ENCODE measurements around the gene CA5A. TPM values are rescaled to one million over a fixed set of nuclear protein-coding genes. Genes with fewer than 3 reads are reported as not detected.

The CA5A gene
- total and polyA plus RNA-seq, 9 of the 15 experiments (the other 6 are each of a cell fraction or from before 2014, with no cell fraction given) = not detected

DNA sequence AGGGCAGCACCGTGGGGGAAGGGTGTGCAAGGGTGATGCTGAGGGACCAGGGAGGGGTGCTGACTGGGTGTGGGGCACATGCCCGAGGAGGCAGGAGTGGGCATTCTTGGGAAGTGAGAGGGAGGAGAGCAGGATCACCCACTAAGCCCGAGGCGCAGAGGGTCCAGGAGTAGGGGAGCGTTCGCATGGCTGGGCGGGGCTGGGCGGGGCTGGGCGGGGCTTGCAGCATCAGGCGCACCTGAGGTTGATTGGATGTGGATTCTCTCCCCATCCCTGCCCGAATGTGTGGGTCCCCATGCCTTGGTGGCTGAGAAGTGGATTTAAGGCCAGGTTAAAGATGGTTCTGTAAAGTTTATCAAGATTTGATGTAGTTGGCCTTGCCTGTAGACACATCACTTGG is 29.1 kb upstream of the CA5A start:
- 36% methylated on average over 7 of the region's 11 CpGs for WGBS (ENCODE audit: insufficient coverage, low coverage, missing lambda C conversion rate)
- no peak for FAIRE-seq
- H4K20me1 ChIP-seq (replicated peaks; ENCODE audit: control insufficient read depth, insufficient read depth, low read length) = peaks cover 10% of the 10 kb centered on the region; the same call in 1 of the 2 replicates

More for the DNA sequence above, 29.1 kb upstream of the CA5A start:
- DNase-seq (ENCODE audit: extremely low read depth in 1 of 4, low spot score in 3 of 4) (peak in 1 of 4 experiments; percentile 22), ATAC-seq (no peak)
- BruUV-seq (replicated peaks) = no TSS peak
- H3K4me2 ChIP-seq (ENCODE audit: insufficient read depth, low read length) = no peak overlapping the region
- TF ChIP-seq PTTG1 (tag; IDR thresholded peaks at IDR 0.05; ENCODE audit: low read depth) (no peak), GATA2 (CRISPR knock-in tag; IDR thresholded peaks at IDR 0.05) (no peak), SIRT6 (IDR thresholded peaks at IDR 0.05; ENCODE audit: low read depth, low read length) (no peak), ZKSCAN1 (IDR thresholded peaks at IDR 0.05; ENCODE audit: low read depth, low read length) (no peak), GABPA (tag; conservative IDR thresholded peaks at IDR 0.05; ENCODE audit: low read depth) (no peak), ATF1 (CRISPR knock-in tag; IDR thresholded peaks at IDR 0.05) (no peak), ATF1 (tag; IDR thresholded peaks at IDR 0.05) (no peak), ZBTB7A (IDR thresholded peaks at IDR 0.05; ENCODE audit: borderline replicate concordance, control insufficient read depth, low read depth, low read length) (no peak)
- TF ChIP-seq, protein P1, sequence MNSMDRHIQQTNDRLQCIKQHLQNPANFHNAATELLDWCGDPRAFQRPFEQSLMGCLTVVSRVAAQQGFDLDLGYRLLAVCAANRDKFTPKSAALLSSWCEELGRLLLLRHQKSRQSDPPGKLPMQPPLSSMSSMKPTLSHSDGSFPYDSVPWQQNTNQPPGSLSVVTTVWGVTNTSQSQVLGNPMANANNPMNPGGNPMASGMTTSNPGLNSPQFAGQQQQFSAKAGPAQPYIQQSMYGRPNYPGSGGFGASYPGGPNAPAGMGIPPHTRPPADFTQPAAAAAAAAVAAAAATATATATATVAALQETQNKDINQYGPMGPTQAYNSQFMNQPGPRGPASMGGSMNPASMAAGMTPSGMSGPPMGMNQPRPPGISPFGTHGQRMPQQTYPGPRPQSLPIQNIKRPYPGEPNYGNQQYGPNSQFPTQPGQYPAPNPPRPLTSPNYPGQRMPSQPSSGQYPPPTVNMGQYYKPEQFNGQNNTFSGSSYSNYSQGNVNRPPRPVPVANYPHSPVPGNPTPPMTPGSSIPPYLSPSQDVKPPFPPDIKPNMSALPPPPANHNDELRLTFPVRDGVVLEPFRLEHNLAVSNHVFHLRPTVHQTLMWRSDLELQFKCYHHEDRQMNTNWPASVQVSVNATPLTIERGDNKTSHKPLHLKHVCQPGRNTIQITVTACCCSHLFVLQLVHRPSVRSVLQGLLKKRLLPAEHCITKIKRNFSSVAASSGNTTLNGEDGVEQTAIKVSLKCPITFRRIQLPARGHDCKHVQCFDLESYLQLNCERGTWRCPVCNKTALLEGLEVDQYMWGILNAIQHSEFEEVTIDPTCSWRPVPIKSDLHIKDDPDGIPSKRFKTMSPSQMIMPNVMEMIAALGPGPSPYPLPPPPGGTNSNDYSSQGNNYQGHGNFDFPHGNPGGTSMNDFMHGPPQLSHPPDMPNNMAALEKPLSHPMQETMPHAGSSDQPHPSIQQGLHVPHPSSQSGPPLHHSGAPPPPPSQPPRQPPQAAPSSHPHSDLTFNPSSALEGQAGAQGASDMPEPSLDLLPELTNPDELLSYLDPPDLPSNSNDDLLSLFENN (IDR thresholded peaks at IDR 0.05; ENCODE audit: low read depth in 2 of 2, low read length in 2 of 2) = no peak
- in situ Hi-C loops (cut with MboI) = no loop called here
- no peak overlapping the region for H3K4me3 ChIP-seq
- no peaks in the 10 kb centered on the region for H3K9me3 ChIP-seq (replicated peaks; ENCODE audit: control insufficient read depth, insufficient read depth, low read depth, low read length)
- no peaks in the 10 kb centered on the region for H3K9me1 ChIP-seq (ENCODE audit: control insufficient read depth, insufficient read depth, low read length)
- H3K79me2 ChIP-seq (ENCODE audit: control insufficient read depth, insufficient read depth, low read length) = peaks cover 44% of the 10 kb centered on the region
- no peak overlapping the region for H3K27ac ChIP-seq (ENCODE audit: extremely low read depth, low read depth, low read length)
- intact Hi-C loops (cut with micrococcal nuclease) = no loop called here
- no peak overlapping the region for H3K9ac ChIP-seq (ENCODE audit: insufficient read depth in 1 of 2, low read depth in 2 of 2, low read length in 2 of 2)
- H3K36me3 ChIP-seq (ENCODE audit: control insufficient read depth, insufficient read depth, low read length) = peaks cover 5% of the 10 kb centered on the region; the same call in 1 of the 3 replicates
- CTCF ChIA-PET (ENCODE audit: low intra/inter-chr PET ratio) = no interaction called here
- POLR2A ChIA-PET = no interaction called here
- H3K4me1 ChIP-seq (replicated peaks in 1 of 2; ENCODE audit: control insufficient read depth in 2 of 2, insufficient read depth in 2 of 2, low read length in 2 of 2) = peaks cover 0 to 18% of the 10 kb centered on the region in 2 experiments; a peak in 2 of 5 replicates
- H3K27me3 ChIP-seq (ENCODE audit: control insufficient read depth in 2 of 2, insufficient read depth in 2 of 2, low read length in 2 of 2) = no peaks in the 10 kb centered on the region
- no peak overlapping the region for H2AFZ ChIP-seq (ENCODE audit: low read depth, low read length)

Measured in K562 (cell line).